Measurements from ENCODE around the gene AK2.

DNA sequence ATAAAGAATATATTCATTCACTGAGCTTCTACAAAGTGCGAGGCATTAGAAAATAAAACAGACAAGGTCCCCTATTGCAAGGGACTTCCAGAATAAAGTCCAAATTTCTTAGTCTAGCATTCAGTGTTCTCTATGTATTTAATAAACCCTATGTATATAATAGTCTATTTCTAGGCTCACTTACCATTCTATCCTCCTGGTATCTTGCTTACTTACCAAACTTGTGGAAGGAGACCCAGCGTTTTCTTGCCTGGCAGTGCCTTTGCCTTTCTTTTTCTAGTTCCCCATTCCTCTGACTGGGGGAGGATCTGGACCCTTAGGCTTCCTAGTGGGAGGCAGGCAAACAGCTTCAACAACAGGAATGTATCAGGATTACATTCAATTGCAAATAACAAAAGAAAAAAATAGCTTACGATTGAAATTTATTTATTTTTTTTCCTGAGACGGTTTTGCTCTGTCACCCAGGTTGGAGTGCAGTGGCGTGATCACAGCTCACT, 71.4 kb downstream of the AK2 start:
- no peak for TF ChIP-seq POLR2AphosphoS5 (IDR thresholded peaks at IDR 0.05)
- TF ChIP-seq, protein P1, sequence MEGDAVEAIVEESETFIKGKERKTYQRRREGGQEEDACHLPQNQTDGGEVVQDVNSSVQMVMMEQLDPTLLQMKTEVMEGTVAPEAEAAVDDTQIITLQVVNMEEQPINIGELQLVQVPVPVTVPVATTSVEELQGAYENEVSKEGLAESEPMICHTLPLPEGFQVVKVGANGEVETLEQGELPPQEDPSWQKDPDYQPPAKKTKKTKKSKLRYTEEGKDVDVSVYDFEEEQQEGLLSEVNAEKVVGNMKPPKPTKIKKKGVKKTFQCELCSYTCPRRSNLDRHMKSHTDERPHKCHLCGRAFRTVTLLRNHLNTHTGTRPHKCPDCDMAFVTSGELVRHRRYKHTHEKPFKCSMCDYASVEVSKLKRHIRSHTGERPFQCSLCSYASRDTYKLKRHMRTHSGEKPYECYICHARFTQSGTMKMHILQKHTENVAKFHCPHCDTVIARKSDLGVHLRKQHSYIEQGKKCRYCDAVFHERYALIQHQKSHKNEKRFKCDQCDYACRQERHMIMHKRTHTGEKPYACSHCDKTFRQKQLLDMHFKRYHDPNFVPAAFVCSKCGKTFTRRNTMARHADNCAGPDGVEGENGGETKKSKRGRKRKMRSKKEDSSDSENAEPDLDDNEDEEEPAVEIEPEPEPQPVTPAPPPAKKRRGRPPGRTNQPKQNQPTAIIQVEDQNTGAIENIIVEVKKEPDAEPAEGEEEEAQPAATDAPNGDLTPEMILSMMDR (IDR thresholded peaks at IDR 0.05) = no peak
- no peak for TF ChIP-seq EP300 (IDR thresholded peaks at IDR 0.05)

Data from sigmoid colon (tissue), 4 donors.